HG03108 (cell line): ENCODE results near the gene BOD1L1.
"Not testable (repeated sequence)": the region's sequence is repeated elsewhere in the genome, so short reads cannot be mapped to it uniquely, and the experiment has no call there.

Experiments used
- ATAC-seq: cut with Tn5 transposase; IDR thresholded peaks from one replicate; pipeline ENCODE4 v1.9.1; 2021; ENCODE audit warnings: moderate library complexity; ENCODE audit not compliant: unreplicated experiment

Gene BOD1L1

DNA sequence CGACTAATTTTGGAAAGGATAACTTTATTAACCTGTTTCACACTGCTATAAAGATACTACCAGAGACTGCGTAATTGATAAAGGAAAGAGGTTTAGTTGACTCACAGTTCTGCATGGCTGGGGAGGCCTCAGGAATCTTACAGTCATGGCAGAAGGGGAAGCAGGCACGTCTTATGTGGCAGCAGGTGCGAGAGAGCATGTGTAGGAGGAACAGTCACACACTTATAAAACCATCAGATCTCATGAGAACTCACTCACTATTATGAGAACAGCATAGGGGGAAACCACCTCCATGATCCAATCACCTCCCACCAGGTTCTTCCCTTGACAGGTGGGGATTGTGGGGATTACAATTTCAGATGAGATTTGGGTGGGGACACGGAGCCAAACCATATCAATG, 67.4 kb downstream of the BOD1L1 start:
- not testable (repeated sequence) for ATAC-seq

- ATAC-seq, result no peak
Measured at GRCh38 chr4:13559413-13559812, 68.1 kb downstream of the BOD1L1 start.

GRCh38 chr4:13558881-13559280, 68.6 kb downstream of the BOD1L1 start:
- no peak for ATAC-seq

GRCh38 chr4:13555325-13555724, 72.2 kb downstream of the BOD1L1 start:
- ATAC-seq, result no peak

GRCh38 chr4:13553081-13553480, 74.4 kb downstream of the BOD1L1 start:
- no peak for ATAC-seq

DNA sequence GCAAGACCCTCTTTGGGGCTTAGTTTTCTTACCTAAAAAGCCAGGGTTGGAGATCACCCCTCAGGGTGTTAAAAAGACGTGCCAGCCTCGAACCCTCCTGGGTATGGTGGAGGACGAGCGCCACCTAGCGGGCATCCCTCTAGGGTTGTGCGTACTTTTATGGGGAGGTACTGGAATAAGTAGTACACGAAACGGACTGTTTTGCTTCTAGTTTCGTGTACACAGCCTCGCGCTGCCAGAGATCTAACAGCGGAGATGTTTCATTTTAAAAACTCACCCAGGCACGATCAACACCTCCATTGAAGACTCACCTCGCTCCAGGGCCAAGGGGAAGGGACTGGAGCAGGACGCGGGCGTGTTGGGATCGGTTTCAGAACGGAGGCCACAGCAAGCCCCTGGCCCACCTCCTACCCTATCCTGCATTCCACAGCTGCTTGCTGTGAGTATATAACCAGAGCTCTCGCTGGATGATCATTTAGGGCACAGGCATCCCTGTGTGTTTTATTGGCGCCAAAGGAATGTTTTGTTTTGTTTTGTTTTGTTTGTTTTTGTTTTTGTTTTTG, 78.5 kb downstream of the BOD1L1 start:
- peak; percentile 65 for ATAC-seq

DNA sequence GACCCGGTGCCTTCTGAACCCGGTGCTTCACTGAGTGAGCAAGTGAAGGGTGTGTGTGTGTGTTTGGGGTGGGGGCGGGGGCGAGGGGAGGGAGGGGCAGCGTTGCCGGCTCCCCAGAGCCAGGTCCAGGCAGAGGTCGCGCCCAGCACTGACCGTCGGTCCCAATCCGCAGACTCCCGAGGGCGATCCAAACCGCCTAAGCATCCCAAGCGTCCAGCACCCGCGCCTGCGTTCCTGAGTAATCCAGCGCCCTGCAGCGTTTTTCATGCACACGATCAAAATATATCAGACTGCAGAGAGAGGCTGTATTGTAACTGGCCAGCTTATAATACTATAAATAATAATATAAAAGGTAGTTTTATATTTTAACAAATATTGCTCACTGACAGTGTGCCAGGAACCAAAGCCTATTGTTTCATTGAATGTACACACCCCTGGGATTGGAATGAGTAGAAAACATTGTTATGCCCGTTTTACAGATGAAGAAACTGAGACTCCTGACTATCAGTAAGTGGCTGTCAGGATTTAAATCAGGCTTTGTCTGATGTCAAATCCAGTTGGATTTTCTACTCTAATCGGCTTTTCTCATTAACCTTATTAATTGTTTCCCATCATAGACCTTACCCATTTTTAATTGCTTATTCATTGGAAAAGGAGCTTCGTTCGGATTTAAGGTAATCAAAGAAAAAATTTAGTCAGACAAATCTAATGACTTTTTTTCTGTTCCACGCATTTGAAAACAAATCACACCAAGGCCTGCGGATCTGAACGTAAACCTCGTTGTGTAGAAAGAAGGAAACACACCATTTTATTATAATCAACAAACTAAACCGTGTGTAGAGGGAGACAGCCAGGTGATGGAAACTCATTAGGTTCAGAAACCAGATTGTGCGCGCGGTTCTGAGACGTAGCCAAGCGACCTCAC, 79.2 kb downstream of the BOD1L1 start:
- ATAC-seq, result no peak

DNA sequence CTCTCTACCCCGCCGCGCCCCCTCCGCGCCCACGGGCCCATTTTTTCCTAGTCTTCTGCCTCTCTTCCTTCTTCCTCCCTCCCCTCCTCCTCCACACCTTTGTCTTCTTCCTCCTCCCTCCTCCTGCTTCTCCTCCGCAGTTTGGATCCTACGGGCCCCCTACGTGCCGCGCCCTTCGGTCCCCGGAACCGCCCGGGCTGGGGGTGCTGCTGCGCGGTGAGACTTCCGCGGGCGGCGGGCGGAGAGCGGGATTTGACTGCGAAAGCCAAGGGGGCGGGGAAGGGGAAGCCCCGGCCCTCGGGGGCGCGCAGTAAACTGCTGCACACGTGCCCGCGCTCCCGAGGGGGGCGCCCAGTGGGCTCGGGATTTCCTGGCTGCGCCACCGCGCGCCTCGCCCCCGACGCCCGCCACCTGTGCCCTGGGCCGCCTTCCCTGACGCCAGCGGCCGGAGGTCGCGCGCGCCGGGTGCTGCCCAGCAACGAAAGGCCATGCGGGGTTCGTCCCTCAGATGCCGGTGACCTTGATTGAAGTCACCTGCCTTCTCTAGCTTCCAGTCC, 80.0 kb downstream of the BOD1L1 start:
- ATAC-seq, result no peak

GRCh38 chr4:13546941-13547484, 80.5 kb downstream of the BOD1L1 start:
- no peak for ATAC-seq

DNA sequence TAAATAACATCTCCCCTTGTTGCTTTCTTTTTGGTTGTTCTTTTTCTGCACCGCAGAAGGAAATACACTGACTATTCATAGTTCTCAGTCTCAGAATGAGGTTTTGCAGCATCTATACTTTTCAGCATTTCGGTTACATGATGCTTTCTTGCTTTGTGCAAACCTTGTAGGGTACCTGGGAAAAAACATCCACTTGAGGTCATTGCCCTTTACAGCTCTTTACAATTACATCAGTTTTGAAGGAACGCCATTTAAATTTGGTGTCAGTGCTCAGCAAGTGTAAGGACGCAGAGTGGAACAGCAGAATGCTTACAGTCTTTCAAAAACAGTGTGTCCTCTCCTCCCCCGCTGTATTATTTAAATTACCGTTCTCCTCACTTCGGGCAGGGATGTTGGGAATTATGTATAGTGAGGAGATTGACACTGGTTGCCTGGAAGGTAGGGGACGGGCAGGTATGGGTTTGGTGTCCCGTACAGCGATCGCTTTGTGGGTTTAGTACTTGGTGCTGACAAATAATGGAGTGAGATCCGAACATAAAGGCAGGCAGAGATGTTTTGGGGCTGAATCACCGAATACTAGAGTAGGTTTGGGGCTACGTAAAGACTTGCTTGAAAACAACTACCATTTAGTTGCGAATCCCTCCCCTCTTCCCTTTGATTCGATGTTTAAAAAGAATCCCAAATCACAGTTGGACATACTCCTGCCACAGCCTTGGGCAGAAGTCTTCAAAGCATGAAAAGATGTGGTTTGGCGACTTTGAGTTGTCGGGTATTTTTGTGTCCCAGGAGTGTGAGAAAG, 81.2 kb downstream of the BOD1L1 start:
- ATAC-seq, result no peak

DNA sequence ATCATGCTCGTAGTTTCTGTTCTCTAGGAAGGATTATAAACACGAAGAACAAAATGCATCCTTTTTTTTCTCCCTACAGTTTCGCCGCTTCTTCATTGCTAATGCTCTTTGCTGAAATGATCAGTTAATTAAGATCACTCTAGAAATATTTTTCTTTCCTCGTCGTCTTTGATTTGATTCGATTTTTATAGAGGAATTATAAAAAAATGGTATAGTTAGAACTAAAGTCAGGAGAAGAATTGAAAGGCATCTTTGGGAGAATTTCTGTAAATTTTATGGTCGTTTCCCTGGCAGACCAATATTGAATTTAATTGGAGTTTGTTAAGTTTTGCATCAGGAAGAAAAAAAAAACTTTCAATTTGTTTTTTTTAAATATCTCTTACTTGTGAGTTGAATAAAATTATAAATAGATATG, 82.1 kb downstream of the BOD1L1 start:
- no peak for ATAC-seq

- no peak for ATAC-seq
Measured at GRCh38 chr4:13544606-13545393, 82.7 kb downstream of the BOD1L1 start.

DNA sequence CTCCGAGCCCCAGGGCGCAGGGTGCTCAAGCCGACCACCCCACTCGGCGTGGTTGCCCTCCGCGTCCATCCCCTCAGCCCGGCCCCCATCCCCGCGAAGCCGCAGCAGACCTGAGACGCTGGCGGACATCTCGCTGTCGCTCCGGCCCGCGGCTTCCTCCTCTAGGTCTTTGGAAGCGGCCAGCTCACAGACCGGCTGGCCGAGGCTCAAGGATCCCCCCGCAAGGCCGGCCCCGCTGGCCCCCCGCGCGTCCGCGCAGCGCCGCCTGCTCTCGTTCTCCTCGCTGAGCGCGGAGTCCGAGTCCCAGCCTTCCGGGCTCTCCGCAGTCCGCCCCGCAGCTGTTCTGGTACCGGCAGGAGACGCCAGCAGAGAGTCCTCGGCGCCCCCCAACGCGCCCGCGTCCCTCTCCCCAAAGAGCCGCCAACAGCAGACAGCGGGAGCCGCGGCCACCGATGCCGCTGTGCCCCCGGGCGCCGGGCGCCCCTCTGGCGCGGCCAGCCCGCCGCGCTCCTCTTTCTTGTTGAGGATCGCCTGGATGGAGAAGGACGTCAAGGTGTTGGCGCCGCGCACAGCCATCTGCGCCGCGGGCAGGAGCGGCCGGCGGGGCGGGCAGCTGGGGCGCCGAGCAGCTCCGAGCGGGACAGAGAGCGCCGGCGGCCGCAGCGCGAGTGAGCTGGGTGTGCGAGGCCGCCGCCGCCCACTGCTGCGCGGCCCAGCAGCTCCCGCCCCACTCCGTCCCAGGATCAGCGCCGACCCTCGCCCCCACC, 83.5 kb downstream of the BOD1L1 start, which contains the start of gene NKX3-2:
NKX3-2 (minus strand) TSS at position 670 of the 767 bp plus-strand sequence; CDS start at position 576, 94 bp downstream.
- ATAC-seq, result no peak

GRCh38 chr4:13543032-13543838, 84.3 kb downstream of the BOD1L1 start:
- no peak for ATAC-seq

DNA sequence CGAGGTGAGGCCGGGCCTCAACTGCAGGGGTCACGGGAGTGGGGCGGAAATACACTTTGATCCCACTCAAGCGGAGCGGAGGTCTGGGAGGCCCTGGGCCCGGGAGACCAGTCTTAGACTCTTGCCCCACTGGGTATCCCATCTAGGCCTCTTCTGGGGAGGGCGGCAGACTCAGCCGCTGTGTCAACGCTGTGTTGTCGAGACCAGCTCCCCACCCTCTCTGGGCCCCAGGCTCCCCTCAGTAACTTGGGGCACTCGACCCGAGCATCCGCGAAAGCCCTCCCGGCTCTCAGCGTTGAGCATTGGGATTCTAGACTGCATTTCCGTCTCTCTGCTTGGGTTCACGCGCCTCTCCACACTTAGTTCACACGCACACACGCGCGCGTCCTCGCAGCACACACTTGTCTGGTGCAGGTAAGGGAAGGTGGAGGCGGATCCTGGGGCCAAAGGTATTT, 84.9 kb downstream of the BOD1L1 start:
- ATAC-seq, result no peak

GRCh38 chr4:13541720-13542576, 85.6 kb downstream of the BOD1L1 start:
- ATAC-seq, result no peak

DNA sequence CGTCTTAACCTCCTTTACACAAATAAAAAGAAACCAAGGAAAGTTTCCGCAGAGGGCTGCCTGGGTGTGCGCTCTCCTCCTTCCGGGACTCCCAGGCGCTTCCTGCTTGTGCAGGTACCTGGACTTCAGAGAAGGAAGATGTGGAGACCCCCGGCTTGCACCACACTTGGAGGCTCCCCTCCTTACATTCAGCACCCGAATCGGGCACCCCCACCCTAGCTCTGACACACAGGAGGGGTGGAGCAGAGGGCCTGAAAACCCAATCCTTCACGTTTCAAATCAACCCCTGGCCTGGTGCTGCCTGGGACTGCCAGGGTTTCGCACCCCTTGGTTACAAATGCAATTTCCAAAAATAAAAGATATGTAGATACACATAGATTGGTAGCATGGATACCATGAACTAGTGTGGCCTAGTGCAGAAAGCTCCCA, 86.3 kb downstream of the BOD1L1 start:
- no peak for ATAC-seq
